Erythroblast (primary cell): ENCODE data around the gene CHRM5.
A peak's percentile ranks its signal among the peaks of the same experiment; 100 is the strongest.

ENCODE experiments used
- DNase-seq, 2 experiments: peaks; one replicate each; lab custom pipeline; 2025; lab: John Stamatoyannopoulos, UW
- GATA1 ChIP-seq: IDR thresholded peaks from 2 replicates; pipeline ENCODE4 v1.6.1; 2011; ENCODE audit warnings: low read depth, mild to moderate bottlenecking, control low read depth, low read length, moderate library complexity
- POLR2A ChIP-seq: IDR thresholded peaks from 2 replicates; pipeline ENCODE4 v1.6.1; 2011; ENCODE audit warnings: mild to moderate bottlenecking, low read length

The CHRM5 gene

GRCh38 chr15:33968224-33968623 is at the start of gene CHRM5:
Gene CHRM5 (plus strand): TSS chr15:33968497. CDS start chr15:34062718, 94,221 bp downstream.
- no peak for DNase-seq
- no peak for TF ChIP-seq POLR2A

DNA sequence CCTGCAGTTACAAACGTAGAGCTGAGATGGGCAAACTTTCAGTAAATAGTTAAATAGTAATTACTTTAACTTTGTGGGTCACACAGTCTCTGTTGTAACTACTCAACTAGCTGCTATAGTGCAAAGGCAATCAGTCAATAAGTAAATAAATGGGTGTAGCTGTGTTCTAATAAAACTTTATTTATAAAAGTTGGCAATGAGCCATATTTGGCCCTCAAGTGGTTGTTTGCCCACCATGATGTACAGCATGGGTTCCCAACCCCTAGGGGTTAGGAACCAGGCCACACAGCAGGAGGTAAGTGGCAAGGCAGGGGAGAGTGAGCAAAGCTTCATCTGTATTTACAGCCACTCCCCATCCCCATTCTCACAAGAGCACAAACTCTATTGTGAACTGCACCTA is 44.9 kb upstream of the CHRM5 start:
- TF ChIP-seq POLR2A, result no peak
- no peak for TF ChIP-seq GATA1
- no peak for DNase-seq

DNA sequence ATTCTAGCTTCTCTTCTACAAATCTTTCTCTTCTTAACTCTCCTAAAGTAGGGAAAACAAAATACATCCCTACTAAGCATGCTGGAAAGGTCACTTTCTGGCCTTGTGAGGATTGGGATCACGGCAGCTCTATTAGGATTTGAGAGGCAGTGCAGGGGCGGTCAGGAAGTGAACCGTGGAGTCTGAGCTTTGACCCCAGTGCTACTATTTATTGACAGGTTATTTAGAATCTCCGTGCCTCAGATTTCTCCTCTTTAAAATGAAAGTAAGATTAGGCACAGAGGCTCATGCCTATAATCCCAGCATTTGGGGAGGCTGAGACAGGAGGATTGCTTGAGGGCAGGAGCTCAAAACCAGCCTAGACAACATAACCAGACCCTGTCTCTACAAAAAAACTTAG is 42.0 kb upstream of the CHRM5 start:
- no peak for DNase-seq
- no peak for TF ChIP-seq GATA1
- no peak for TF ChIP-seq POLR2A

DNA sequence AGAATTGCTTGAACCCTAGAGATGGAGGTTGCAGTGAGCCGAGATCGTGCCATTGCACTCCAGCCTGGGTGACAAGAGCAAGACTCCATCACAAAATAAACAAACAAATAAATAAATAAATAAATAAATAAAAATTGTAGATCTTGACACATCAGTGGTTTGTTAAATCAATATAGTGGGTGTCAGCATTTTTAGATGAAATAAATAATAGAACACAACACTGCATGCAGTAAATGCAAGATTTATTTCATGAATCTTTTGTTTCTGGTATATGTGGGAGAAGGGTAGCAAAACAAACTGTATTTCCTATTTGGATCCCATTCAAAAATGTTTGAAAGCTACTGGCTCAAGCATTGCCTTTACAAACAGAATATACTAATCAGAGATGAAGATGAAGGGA is 35.6 kb upstream of the CHRM5 start:
- DNase-seq, result no peak
- no peak for TF ChIP-seq GATA1
- no peak for TF ChIP-seq POLR2A

GRCh38 chr15:33934396-33934795 is 33.9 kb upstream of the CHRM5 start:
- TF ChIP-seq GATA1 (no peak), POLR2A (no peak)
- no peak for DNase-seq

DNA sequence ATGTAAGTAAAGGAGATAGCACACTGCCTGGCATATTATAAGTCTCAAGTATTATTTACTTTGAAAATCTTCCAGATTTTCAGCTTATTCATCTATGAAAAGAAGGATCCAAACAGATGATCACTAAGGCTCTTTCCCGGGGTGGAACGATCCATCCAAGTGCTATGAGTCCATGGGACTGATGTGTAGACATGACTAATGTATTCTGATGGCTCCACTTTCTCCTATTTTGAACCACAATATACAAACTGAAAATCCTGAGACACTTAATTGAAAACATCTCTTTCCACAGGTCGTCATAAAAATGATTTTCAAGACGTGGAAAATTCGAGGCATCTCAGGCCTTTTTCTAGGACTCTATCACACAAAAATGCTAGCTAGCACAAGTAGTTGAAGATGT is 33.4 kb upstream of the CHRM5 start:
- TF ChIP-seq GATA1 (no peak), POLR2A (no peak)
- no peak for DNase-seq

GRCh38 chr15:33941279-33942063 is 26.8 kb upstream of the CHRM5 start:
- TF ChIP-seq POLR2A, result no peak
- no peak for TF ChIP-seq GATA1
- no peak for DNase-seq

GRCh38 chr15:33946152-33946551 is 22.1 kb upstream of the CHRM5 start:
- TF ChIP-seq POLR2A, result no peak
- no peak for TF ChIP-seq GATA1
- DNase-seq, result no peak

DNA sequence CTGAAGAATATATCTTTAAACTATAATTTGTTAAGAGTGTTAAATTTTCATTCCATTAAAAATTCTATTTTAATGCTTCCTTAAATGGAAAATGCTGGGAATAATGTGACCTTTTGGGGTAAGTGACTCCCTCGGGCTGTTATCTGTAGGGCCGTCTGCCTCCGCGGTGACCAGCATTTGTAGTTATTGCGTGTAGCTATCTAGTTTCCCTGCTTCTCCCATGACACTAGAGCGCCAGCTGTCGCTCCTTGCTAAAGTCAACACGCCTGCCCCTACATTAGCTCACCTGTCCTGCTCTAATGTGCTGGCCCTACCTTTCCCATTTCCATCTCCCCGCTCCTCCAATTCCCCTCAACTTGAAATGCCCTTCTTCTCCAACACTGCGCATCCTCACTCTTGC is 12.4 kb upstream of the CHRM5 start:
- TF ChIP-seq GATA1, result peak; percentile 20
- no peak for TF ChIP-seq POLR2A
- peak; percentile 95 for DNase-seq

- TF ChIP-seq POLR2A (no peak), GATA1 (peak; percentile 4)
- DNase-seq, result peak; percentile 92 to 95
These were observed 11.9 kb upstream of the CHRM5 start for GRCh38 chr15:33956397-33956796.

DNA sequence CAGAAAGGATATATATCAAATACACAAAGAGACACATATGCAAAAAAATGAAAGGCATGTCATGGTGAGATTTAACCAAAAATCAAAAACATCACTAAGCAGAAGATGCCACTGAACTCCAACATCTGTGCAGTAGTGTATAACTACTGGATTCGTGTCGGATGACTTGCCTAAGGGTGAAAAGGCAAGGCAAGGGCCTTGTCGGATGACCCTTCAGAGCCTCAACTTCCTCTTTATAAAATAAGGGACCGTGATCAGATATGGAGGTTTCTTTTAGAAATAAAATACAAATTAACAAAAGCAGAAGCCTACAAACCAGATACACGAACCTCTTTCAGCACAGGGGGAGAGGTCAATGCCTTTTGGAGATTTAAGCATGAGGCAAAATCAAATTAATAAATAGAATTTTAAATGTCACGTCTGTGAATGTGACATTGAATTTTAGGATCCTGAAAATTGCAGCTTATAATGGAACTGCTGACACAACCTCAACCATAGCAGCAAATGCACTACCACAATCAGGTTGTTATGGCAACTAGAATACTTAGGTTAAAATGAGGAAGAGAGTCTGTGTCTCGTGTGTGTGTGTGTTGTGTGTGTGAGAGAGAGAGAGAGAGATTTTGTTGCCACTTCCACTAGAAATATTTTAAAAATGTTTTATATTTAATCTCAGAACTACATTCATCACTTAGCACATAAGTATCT is 8.3 kb upstream of the CHRM5 start:
- DNase-seq, result peak; percentile 39 to 50
- TF ChIP-seq POLR2A, result no peak
- no peak for TF ChIP-seq GATA1

- TF ChIP-seq GATA1 (no peak), POLR2A (no peak)
- DNase-seq, result peak; percentile 62 to 77
These were observed 7.8 kb upstream of the CHRM5 start for GRCh38 chr15:33960549-33960935.

DNA sequence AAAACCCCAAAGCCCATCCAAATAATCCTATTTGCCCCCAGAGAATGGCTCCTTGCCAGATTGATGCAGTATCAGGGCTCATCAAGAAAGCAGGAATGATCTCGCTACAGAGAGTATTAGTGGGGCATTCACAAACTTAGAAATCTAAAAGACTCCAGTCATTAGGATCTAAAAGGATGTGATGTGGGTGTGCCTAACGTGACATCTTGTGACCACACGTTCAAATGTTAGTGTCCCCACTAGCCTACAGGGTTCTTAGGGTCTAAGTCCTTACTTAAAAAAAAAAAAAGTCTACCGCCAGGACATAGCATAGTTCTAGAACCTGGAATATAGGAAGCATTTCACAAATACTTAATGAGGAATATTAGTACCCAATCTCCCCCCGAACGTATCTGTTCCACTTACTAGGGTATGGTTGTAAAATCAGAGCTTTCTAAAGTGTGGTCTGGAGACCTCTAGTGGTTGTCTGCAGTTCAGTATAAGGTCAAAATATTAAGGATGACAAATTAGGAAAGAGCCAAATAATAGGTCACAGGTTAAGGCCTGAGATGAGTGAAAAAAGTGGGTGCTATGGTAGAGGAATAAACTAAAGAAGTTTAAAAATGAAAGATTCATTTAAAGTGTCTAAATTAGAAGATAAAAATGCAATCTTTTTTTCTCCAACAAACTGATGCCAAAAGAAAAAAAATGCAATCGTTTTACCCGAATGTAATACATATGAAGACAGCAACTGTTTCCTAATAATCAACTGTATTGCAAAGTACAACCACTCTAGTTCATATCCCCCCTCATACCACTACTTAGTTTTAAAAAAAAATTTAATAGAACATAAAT is 4.2 kb upstream of the CHRM5 start:
- DNase-seq, result peak; percentile 63 to 81
- TF ChIP-seq GATA1, result no peak
- no peak for TF ChIP-seq POLR2A

DNA sequence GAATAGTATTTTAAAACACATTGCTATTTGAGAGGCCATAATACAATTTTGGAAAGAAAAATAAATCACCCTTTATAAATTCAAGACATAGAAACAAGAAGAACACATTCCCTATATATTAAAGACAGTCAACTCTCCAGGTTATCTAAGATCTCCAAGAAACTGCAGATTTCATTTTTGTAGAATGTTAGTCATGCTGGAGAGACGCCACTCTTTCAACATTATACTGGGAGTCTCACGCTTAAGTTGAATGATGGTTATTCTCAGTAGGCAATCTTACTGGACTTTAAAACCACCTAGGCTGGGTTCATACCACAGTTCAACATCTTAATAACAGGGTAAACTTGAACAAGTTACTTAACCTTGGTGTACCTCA is 3.6 kb upstream of the CHRM5 start:
- no peak for DNase-seq
- TF ChIP-seq GATA1, result no peak
